DND-41 (cell line): Measurements from ENCODE around the gene FBLN1.

Experiments
- ATAC-seq: fragments of 200-7000 bp; cut with Tn5 transposase; 3 replicates; pipeline ENCODE4 v1.9.1; 2021; ENCODE audit warnings: low read depth; ENCODE audit not compliant: insufficient read depth
- DNase-seq: peaks from one replicate; pipeline ENCODE4 v3.0.0-alpha.2; 2020
- H2AFZ ChIP-seq: 2 replicates; pipeline ENCODE4 v1.6.0; 2012; ENCODE audit warnings: low read depth, low read length
- H3K27ac ChIP-seq: 2 replicates; pipeline ENCODE4 v1.5.1; 2012; ENCODE audit warnings: low read length, inconsistent platforms
- H3K27me3 ChIP-seq: fragments of 200-600 bp; sonication (generic); 2 replicates; pipeline ENCODE4 v1.6.0; 2012; ENCODE audit warnings: low read length, mild to moderate bottlenecking, inconsistent platforms; ENCODE audit not compliant: insufficient read depth, poor library complexity
- H3K36me3 ChIP-seq: 2 replicates; pipeline ENCODE4 v1.5.1; 2012; ENCODE audit warnings: low read length, inconsistent platforms; ENCODE audit not compliant: insufficient read depth
- H3K4me1 ChIP-seq: 2 replicates; pipeline ENCODE4 v1.5.1; 2012; ENCODE audit warnings: mild to moderate bottlenecking, low read length; ENCODE audit not compliant: insufficient read depth
- H3K4me2 ChIP-seq: 2 replicates; pipeline ENCODE4 v1.6.0; 2012; ENCODE audit warnings: mild to moderate bottlenecking, moderate library complexity, low read length, inconsistent platforms; ENCODE audit not compliant: insufficient read depth
- H3K4me3 ChIP-seq, 2 experiments: fragments of 200-600 bp in 1 of 2; shearing (Covaris generic) in 1 of 2; 2 replicates each; pipeline ENCODE4 v1.5.1; 2012 to 2016; ENCODE audit warnings: inconsistent platforms in 2 of 2, low read length in 2 of 2, mild to moderate bottlenecking in 2 of 2, low read depth in 1 of 2, moderate library complexity in 1 of 2
- H3K79me2 ChIP-seq: 2 replicates; pipeline ENCODE4 v1.6.0; 2012; ENCODE audit warnings: low read length, inconsistent platforms; ENCODE audit not compliant: insufficient read depth
- H3K9ac ChIP-seq: 2 replicates; pipeline ENCODE4 v1.6.0; 2012; ENCODE audit warnings: low read depth, mild to moderate bottlenecking, inconsistent platforms, low read length, moderate library complexity
- H3K9me3 ChIP-seq: 2 replicates; pipeline ENCODE4 v1.5.1; 2012; ENCODE audit warnings: low read length, moderate library complexity, mild to moderate bottlenecking, inconsistent platforms; ENCODE audit not compliant: insufficient read depth, severe bottlenecking
- H4K20me1 ChIP-seq: 2 replicates; pipeline ENCODE4 v1.6.0; 2012; ENCODE audit warnings: low read length; ENCODE audit not compliant: insufficient read depth
- EZH2 ChIP-seq: IDR thresholded peaks from 3 replicates; pipeline ENCODE4 v1.6.1; 2012; ENCODE audit warnings: borderline replicate concordance, low read depth, mild to moderate bottlenecking, moderate library complexity, low read length, inconsistent platforms; ENCODE audit not compliant: severe bottlenecking
- TF ChIP-seq, protein P1 (sequence below): IDR thresholded peaks from 2 replicates; pipeline ENCODE4 v1.5.1; 2012; ENCODE audit warnings: borderline replicate concordance, low read length, moderate library complexity, mild to moderate bottlenecking; ENCODE audit not compliant: poor library complexity, severe bottlenecking; ENCODE audit errors: extremely low read depth

Gene FBLN1

DNA sequence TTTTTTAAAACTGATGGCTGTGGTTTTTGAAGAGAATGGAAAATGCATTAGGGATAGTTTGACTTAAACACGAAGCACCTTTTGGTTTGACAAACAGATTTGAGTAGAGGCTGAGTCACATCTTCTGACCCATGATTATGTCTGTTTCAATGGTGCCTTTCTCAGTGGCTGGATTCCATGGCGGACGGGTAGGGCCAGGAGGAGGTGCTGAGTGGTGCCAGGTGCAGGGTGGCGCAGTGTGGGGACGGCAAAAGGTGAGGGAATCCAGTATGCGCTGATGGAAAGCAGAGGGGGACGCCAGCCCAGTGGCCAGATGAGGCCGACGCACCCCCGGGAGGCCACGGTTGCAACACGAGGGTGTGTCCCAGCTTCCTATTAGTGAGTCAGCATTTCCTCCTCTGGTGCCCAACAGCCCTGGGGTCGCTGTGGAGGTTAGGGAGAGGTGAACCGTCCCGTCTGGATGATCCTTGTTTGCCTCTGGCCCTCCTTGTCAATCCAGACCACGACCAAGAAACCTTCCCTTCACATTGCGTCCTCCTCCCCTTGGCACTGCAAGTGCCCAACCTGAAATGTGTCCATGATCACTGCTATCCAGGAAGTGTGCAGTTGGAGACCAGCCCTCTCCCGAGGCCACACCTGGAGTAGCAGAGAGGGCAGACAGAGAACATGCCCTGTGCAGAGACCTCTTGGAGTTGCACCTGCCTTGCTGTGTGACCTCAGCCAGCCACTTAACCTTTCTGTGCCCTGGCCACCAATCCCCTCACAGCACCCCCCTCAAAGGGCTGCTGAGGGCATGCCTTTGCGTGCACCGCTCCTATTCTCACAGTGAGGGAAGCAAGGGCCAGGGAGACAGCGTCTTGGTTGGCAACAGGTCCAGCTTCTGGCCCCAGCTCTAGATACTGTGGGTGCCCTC lies 136.4 kb downstream of the FBLN1 start:
- no peak for TF ChIP-seq EZH2
- TF ChIP-seq, protein P1, sequence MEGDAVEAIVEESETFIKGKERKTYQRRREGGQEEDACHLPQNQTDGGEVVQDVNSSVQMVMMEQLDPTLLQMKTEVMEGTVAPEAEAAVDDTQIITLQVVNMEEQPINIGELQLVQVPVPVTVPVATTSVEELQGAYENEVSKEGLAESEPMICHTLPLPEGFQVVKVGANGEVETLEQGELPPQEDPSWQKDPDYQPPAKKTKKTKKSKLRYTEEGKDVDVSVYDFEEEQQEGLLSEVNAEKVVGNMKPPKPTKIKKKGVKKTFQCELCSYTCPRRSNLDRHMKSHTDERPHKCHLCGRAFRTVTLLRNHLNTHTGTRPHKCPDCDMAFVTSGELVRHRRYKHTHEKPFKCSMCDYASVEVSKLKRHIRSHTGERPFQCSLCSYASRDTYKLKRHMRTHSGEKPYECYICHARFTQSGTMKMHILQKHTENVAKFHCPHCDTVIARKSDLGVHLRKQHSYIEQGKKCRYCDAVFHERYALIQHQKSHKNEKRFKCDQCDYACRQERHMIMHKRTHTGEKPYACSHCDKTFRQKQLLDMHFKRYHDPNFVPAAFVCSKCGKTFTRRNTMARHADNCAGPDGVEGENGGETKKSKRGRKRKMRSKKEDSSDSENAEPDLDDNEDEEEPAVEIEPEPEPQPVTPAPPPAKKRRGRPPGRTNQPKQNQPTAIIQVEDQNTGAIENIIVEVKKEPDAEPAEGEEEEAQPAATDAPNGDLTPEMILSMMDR: no peak
- H3K27ac ChIP-seq: no peak overlapping the region
- no peaks in the 10 kb centered on the region for H3K36me3 ChIP-seq
- no peak overlapping the region for H3K4me2 ChIP-seq
- no peaks in the 10 kb centered on the region; the same call in 1 of the 2 replicates for H4K20me1 ChIP-seq
- H3K9me3 ChIP-seq: no peaks in the 10 kb centered on the region
- no peak overlapping the region for H3K9ac ChIP-seq
- DNase-seq: no peak
- H3K27me3 ChIP-seq: peaks cover 15% of the 10 kb centered on the region
- H3K4me1 ChIP-seq: peaks cover 17% of the 10 kb centered on the region
- no peak overlapping the region for H2AFZ ChIP-seq
- H3K4me3 ChIP-seq: no peak overlapping the region
- no peaks in the 10 kb centered on the region for H3K79me2 ChIP-seq
- ATAC-seq: no peak

DNA sequence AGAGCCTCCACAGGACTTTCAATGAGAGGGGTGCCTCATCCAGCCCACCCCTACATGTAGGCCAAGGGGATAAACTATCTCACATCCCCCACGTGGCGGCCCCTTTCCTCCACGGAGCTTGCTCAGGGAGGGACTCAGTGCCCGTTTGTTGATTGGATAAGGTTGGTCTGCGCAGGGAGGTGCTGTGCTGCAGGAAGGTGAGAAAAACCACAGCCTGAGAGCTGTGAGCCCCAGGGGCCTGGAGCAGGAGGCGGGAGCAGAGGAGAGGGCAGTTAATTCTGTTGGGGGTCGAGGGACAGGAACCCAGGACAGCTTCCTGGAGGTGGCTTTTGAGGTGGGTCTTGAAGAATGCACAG lies 137.0 kb downstream of the FBLN1 start:
- TF ChIP-seq, protein P1: no peak
- TF ChIP-seq EZH2: no peak
- H3K9ac ChIP-seq: no peak overlapping the region
- H3K4me1 ChIP-seq: peaks cover 17% of the 10 kb centered on the region
- no peak overlapping the region for H3K27ac ChIP-seq
- peaks cover 15% of the 10 kb centered on the region for H3K27me3 ChIP-seq
- no peak overlapping the region for H2AFZ ChIP-seq
- H3K79me2 ChIP-seq: no peaks in the 10 kb centered on the region
- DNase-seq (peak; percentile 30), ATAC-seq (peak; percentile 57)
- no peak overlapping the region for H3K4me3 ChIP-seq
- no peaks in the 10 kb centered on the region for H3K9me3 ChIP-seq
- H3K4me2 ChIP-seq: no peak overlapping the region
- H3K36me3 ChIP-seq: no peaks in the 10 kb centered on the region
- no peaks in the 10 kb centered on the region; the same call in 1 of the 2 replicates for H4K20me1 ChIP-seq

DNA sequence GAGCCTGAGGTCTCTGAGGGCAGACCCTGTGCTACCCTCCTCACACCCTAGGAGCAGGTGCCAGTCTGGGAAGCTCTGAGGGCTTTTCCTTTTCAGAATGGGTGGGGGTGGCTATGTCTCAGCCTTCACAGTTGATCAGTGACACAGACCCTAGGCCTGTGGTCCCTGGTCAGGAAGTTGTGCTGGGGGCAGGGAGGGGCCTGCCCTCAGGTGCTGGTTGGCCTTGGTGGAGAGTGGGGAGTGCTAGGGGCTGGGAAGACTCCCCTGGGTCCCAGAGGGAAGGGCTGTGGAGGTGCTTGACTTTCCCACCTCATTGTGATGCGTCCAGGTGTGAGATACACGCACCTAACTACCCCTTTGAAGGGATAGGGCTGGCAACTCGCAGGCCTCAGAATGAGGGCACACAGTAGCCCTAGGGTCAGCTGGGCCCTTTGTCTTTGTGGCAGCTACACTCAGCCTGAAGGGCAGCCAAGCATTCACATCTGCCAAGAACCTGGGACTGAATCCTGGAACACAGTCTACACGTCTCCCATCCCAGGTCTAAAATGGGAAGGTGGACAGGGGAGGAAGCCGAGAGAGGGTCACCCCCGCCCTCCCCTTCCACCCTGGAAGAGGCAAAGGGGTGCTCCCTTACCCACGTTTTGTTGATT lies 137.7 kb downstream of the FBLN1 start:
- H3K4me1 ChIP-seq: peaks cover 19% of the 10 kb centered on the region
- TF ChIP-seq, protein P1: no peak
- no peak for TF ChIP-seq EZH2
- no peak overlapping the region for H2AFZ ChIP-seq
- DNase-seq (peak; percentile 37), ATAC-seq (peak; percentile 77)
- H3K79me2 ChIP-seq: no peaks in the 10 kb centered on the region
- H3K4me2 ChIP-seq: no peak overlapping the region
- H3K27ac ChIP-seq: no peak overlapping the region
- H3K27me3 ChIP-seq: peaks cover 15% of the 10 kb centered on the region
- no peaks in the 10 kb centered on the region for H3K9me3 ChIP-seq
- H3K9ac ChIP-seq: no peak overlapping the region
- H3K4me3 ChIP-seq: no peak overlapping the region
- H3K36me3 ChIP-seq: no peaks in the 10 kb centered on the region
- no peaks in the 10 kb centered on the region; the same call in 1 of the 2 replicates for H4K20me1 ChIP-seq
